GM18868 (cell line): ENCODE data around the gene PDE4D.
"Not testable (repeated sequence)": the region's sequence is repeated elsewhere in the genome, so short reads cannot be mapped to it uniquely, and the experiment has no call there.

Experiments
- ATAC-seq: cut with Tn5 transposase; IDR thresholded peaks from one replicate; pipeline ENCODE4 v1.9.1; 2021; ENCODE audit warnings: mild to moderate bottlenecking, moderate library complexity; ENCODE audit not compliant: unreplicated experiment

Gene PDE4D

DNA sequence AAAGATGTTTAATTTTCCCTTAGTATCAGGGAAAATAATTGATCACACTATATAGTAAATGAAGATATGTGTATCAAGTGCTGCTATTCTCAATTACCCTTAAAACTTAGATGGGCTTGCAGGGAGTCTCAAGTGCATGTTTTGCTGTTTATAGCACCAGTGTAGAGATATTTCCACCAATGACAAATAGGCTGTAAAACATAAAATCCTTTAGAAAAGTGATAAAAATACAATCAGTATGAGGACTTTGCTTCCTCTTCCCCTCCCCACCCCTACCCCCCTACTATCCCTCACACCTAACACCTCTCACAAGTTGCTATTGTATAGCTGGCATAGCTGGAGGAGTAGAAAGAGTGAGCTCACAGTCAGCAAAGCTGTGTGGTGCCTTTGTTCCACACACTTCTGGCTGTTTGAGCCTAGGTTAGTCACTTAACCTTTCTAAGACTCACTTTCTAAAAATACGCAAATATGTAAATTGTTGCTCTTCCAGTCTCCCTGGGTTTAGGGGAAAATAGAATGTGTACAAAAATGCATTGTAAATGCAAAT is 93.1 kb downstream of the PDE4D start:
- no peak for ATAC-seq

DNA sequence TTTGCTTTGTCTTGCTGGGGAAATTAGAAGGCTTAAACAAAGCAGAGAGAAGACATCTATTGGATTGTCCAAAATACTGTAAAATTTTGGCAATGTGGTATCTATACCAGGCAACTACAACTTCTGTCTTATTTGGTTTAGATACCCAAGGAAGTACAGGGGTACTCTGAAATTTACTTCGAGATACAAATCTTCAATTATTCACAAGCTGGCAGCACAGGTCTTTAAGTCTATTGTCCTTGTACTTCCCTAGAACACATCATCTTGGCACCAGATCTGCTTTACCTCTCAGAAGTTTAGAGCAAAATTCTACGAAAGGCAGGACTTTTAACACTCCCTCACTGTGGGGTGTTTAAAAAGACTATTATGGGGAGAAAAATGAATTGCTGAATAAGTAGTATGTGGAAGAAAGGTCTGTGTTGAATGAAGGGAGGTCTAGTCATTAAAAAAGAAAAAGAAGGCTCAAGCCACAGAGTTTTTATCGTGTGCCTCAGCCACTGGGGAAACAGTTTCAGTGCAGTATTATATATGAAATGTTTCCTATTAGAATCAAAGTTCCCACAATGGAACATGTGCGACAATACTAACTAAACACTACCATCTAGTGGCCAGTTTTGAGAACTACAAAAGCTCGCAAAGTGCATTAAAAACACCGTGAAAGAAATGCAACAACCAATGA is 93.7 kb downstream of the PDE4D start:
- ATAC-seq: peak; percentile 49

DNA sequence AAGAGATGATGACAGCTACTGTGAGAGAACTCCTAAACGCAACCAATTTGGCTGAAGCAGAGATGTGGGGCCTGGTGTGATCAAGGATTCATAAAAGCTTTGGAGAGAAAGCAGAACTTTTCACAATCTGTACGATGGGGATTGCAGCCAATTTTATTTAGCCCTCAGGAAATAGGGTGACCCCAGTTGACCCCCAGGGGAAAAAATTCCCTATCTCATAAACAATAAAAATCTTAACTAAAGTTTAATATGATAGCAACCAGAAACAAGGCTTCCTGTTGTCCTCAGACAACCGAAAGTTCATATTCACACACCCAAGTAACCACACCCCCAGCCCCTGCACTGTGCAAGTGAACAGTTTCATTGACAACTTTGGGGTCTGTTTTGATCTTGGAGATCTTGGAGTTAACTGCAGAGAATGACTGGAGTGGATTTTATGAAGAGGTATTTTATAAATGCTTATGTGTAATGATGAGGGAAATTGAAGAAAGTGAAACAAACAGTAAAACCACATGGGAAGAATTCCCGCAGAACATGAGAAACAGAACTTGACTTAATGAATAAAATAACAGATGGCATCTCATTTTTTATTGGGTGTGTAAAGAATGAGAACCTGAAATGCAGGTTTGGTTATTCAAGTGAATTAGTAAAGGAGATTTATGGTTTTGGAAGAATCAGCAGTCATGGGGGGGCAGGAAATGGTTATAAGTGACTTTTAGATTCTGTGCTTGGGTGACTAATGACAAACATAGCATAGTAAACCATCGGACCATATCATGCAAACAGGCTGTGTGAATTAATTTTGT is 94.5 kb downstream of the PDE4D start:
- ATAC-seq: peak; percentile 80

DNA sequence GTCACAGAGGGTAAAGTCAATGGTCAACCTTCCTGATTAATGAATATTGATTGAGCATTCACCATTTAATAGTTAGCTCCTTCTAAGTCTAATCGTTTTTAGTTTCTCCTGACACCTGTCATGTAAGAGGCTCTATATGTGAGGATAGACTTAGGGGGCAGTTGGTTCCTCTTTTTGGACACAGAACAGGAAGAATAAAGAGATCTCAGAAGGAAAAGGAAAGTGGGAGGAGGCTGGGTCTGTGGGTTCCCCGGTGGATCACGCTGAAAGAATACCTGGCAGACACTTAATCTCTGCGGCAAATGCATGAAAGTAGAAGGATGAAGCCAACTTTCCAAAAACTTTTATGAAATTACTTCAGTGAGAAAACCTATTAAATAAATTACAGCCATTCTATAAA is 98.4 kb downstream of the PDE4D start:
- ATAC-seq: no peak

DNA sequence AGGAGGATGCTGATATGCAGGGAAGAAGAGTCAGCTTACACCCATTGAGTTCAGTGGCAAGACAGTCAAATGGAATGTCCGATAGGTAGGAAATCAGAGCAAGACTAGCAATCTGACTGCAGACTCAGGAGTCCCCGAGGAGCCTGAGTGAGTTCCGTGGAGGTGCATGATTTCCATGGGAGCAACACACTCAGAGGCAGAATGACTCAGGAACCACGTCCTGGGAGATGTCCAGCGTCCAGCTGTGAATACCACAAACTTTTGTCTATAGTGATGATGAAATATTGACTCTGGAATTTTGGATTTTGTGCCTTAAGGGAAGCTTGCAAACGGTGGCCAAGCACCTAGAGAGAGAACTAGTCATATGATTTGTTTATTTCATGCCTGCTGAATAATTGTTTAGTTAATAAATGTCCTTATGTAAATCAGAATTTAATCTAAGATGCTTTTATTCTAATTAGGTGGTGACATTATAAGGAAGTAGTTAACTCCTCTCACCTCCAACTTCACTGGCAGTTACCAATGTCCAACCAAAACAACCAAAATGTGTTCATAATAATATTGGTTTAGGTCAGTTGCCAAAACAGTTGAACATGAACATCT is 100.4 kb downstream of the PDE4D start:
- no peak for ATAC-seq

DNA sequence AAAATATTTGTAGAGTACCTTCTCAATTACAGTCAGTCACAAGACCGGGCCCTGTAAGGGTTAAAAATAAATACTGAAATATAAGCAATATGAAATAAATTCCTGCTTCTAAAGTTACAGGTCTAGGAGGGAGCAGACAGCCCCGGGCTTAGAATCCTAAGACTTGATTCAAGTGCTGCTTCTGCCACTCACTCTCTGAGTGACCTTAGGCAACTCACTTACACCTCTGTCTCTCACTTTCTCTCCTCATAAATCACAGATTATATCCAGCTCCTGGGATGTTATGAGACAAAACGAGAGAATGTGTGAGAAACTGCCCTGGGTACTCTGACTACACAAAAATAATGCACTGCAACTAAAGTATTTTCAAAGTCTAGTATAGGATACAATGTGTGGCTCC is 101.9 kb downstream of the PDE4D start:
- ATAC-seq: no peak

DNA sequence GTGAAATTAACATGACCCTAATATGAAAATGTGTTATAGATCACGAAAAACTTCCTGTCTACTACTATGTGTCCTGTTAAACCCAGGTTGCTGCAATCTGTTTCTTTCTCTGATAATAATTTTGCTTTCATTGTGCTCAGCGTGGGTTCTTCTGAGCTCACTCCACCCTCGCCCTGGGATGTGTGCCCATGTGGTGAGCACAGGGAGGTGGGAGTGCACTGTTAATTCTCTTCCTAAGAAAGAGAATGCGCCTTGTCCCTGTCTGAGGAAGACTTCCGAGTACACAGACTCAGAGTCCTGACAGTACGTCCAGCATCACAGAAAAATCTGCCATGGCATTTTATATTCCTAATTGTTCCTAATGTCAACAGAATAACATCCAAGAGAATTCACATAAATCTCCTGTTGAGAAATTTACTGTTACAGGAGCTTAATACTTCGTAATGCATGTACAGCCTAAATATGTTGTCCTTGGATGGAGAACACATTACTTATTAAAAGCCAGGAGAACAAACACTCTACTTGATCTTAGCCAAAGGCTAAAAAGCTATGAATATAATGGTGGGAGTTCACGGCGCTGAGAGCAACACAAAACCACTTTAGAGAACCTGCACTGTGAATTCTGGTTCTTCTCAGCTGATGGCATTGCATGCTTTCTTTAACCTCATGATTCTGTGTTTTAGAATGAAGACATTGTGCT is 102.6 kb downstream of the PDE4D start:
- ATAC-seq: no peak

DNA sequence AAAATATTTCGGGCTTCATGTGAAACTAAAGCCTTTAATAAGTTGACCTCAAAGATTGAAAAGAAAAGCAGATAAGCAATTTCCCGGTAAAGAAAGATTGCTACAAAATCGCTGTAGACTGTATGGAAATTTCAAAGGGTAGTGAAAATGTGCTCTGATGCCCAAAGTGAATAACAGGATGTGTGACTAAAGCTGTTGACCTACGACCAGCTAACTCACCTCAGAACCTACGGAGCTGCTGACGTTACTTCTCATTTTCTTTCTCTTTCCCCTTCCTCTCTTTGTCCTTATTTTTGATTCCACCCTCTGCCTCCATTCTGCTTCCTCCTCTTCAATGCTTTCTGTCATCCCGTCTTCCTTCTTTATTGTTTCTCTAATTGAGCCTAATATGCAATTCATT is 103.2 kb downstream of the PDE4D start:
- ATAC-seq: peak; percentile 67

DNA sequence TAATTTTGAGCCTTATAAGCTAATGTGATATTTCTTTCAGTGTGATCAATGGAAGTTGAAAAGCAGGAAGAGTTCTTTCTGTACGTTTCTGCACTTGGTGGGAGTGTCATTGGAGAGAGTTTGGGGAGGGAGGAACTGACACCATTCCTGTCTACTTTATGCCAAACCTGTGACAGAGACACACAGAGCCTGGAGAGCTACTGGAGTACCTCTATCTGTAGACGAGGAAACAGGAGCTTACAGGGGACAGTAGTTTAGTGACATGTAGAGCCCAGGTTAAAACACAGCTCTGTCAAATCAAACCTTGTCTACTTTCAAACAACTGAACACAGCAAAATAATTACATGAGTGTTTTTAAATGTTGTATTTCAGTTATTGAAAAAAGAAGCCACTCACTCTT is 103.6 kb downstream of the PDE4D start:
- ATAC-seq: no peak

DNA sequence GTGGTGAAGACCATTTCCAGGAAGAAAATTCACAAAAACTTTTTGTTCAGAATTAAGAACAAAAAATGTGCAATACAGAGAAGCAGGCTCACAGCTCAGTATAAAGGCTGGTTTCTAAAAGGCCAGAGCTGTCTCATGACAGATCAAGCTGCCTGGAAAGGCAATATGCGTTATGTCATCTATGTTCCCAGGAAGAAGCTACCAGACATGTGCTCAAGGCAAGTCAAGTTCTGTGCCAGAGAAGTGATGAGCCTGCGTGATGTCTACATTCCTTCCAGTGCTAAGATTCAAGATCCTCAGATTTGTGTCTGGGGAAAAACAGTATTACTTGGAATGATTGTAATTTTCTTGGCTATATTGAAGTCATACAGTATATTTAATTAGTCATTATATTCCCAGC is 104.3 kb downstream of the PDE4D start:
- ATAC-seq: no peak

DNA sequence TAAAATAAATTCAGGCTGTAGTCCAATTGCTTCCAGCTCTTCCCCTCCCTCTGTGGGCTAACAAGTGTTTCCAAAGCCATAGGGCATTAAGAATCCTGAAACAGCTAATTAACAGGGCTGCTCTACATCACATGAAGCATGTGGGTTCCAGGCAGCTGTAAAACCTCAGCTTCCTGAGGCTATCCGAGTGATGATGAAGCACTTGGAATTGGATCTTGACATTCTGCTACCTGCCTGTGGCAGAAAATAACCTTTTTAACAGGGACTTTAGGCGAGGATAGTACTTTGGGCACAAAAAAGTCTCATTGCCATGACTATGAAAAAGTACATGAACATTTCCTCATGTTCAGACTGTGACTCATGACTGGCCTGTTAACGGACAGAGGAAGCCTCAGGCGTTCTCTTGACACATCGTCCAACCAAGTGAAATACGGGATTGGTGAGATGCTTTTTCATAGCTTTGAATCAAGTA is 107.2 kb downstream of the PDE4D start:
- ATAC-seq: no peak

DNA sequence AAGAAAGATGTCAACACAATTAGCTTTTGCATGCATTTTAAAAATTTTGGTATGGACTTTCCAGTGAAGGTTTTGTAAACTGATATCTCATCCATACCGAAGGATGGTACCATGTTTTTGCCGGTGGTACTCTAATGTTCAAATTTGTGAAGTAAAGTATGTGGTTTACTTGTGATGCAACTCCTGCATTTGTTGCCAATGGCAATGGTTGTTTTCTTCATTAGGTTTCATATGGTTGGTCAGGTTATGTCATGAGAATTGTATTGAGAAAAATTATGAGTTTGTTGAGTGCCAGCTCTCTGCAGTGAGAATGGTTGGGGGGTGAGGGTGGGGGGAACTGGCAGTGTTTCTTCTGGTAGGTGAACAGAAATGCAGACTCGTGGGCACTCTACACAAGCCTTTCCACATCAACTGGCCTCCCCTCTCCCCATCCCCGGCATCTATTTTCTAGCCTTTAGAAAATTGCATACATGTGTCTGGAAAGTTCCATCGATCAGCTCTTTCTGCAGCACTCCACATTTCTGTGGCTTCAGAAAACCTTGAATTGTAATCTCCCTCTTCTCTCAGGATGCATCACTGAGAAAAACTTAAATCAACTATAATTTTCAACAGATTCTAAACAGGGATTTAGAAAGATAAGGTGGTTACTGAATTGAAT is 107.7 kb downstream of the PDE4D start:
- no peak for ATAC-seq

DNA sequence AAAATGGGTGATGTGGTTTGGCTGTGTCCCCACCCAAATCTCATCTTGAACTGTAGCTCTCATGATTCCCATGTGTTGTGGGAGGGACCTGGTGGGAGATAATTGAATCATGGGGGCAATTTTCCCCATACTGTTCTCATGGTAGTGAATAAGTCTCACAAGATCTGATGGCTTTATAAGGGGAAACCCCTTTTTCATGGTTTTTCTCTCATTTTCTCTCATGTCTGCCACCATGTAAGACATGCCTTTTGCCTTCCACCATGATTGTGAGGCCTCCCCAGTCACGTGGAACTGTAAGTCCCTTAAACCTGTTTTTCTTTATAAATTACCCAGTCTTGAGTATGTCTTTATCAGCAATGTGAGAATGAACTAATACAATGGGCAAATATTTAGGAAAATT is 108.8 kb downstream of the PDE4D start:
- not testable (repeated sequence) for ATAC-seq

DNA sequence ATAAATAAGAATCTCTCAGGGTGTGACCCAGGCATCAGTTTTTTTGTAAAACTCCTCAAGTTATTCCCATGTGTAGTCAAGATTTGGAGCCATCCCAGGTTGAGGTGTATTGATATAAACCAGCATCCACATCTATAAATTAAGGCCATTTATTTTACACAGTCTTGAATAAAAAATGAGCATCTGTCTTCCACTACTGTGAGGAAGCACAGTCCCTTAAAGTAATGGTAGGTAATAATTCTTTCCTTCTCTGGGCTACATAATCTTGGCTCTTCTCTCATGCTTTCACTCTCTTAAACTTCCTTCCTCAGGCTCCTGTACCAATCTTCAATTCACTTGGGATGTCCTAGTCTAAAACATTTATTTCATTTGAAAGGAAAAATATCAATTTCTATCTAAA is 110.3 kb downstream of the PDE4D start:
- no peak for ATAC-seq

DNA sequence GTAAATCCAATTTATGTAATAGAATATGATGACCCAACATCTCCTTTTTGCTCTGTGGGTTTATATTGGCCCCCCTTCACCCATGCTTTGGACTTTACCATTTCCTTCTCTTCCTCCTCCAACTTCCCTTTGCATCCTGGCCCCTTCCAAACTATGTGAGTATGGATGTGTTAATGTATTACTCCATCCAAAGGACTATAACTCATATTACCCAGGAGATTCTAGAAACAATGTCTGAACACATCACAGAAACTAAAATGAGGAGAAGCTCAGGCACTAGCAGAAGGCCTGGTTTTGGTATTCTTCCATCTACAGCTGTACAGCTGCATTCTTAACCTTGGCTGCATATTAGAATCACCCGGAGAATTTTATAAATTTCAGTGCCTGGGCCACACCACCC is 110.7 kb downstream of the PDE4D start:
- ATAC-seq: no peak

DNA sequence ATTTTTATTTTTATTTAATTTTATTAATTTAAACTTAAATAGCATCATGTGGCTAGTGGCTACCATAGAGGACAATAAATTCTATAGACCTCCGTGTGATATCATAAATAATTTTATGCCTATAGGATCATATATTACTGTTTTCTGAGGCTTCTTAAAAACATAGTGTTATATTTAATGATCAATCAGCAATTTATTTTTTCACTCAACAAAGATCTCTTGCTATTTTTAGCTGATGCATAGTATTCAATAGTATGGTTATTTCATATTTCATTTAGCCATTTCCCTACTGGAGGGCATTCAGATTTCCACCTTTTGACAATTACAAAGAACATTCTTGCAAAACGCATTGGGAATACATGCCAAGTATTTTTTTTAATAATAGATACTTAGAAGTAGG is 114.1 kb downstream of the PDE4D start:
- ATAC-seq: no peak

DNA sequence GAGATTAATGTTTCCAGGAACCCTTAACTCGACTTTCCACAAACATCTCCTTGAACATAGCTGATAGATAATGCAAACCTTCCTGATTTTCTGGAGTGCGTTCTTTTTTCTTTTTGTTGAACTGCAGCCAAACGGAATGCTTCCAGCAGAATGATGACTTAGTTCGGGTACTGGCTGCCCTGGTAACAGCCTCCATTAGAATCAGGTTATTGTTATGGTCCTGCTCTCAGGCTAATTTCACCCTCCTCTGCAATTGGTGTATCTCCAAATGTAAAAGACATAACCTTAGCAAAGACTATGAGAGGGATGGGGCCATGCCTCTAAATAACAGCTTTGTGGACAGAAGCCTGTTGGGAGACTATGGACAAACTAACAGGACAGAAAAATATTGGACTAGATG is 116.5 kb downstream of the PDE4D start:
- ATAC-seq: no peak

DNA sequence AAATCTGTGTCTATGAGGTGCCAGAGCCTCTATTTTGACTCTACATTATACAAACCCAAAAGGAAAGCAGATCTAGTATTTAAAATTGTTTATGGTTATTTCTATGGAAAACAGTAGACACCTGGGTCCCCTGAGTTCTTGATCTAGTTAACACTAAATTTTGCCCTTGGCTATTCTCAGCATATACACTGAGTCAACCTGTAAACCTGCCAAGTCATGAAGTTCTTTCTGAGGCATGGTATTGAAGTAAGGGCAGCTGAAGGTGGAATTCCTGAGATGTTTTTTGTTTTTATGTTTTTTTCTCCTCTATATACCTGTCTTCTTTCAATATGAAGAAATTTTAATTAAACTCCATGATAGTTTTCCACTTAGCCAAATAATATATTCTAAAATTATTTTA is 120.2 kb downstream of the PDE4D start:
- ATAC-seq: no peak

DNA sequence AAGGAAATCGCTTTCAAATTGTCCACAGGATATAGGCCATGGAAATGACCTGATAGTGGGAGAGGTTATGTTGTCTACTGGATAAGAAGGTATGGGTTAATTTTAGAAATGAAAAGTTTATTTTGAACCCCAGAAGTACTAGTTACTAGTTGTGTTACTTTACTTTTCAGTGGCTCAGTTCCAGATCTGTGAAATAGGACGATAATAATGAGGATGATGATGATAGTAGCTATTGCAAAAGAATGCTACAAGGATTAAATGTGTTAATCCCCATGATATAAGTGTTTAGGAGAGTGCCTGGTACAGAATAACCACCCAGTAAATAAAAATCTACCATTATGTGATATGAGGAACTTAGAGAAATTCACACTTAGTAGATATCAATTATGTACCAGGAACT is 120.8 kb downstream of the PDE4D start:
- no peak for ATAC-seq

DNA sequence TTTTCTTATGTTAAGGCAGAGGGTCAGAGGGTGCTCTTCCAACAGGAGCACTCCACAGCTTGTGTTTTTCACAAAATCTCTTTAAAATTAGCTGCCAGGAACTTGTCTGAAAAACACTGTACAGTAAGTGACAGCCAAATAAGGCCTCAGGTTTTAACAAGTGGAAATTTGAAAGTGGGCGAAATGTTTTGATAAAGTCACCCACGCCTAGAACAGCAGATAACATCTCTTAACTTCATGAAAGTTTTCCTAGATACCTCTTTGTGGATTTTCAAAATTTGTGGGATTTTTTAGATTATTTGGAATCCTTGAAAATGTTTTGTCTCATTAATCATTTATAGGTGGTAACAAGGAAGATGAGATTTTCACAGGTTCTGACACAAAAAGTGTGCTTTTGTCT is 121.3 kb downstream of the PDE4D start:
- ATAC-seq: no peak

DNA sequence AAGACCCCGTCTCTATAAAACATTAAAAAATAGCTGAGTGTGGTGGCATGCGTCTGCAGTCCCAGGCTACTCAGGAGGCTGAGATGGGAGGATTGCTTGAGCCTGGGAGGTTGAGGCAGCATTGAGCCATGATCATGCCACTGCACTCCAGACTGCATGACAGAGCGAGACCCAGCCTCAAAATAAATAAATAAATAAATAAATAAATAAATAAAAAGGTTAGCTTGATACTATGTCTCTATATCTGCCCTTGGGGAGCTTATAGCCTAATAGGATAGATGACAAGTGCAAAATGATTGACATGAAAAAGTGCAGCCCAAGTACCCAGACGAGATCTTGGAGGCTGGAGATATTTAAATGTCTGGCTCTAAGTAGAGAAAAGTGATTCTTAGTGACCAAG is 122.6 kb downstream of the PDE4D start:
- ATAC-seq: no peak
